Measurements from ENCODE around the gene CMTM4. TPM values are rescaled to one million over a fixed set of nuclear protein-coding genes. Genes with fewer than 3 reads are reported as not detected.
"Not testable (repeated sequence)": the region's sequence is repeated elsewhere in the genome, so short reads cannot be mapped to it uniquely, and the experiment has no call there.

CMTM4 gene
- total RNA-seq, 1 experiment from 2014 or later: 14.3 TPM

DNA sequence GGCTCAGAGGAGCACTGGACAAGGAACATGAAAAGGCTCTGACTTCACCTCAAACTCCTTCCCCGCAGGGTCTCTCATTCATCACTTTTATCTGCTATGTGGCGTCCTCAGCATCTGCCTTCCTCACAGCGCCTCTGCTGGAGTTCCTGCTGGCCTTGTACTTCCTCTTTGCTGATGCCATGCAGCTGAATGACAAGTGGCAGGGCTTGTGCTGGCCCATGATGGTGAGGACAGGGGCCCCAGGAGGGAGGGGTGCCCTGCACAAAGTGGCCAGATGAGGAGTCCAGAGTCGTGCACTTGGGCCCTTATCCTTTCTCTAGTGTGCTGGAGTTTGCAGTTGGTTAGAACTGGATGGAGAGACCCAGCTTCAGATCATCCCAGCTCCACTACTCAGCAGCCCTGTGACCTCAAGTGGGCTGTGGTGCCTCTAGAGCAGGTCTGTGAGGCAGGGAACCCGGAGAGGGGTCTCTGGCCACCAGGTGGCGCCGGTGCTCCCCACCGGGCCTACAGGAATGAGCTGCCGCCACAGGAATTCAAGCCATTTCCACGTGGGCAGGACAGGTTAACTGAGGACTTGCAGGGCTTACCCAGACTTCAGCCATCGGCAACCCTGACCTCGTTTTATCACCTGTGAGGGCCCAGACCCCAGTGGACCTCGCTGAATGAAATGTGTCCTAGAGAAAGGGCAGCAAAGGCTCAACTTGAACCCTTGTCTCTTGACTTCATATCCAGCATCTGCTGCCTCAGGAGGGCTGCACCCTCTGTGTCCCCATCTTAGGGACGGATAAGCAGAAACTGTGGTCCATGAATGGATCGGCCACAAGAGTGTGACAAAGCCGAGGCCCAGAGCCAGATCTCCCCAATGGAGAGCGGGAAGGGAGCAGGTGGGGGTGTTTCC, 88.1 kb downstream of the CMTM4 start:
- DNase-seq (ENCODE audit: low read depth): peak; percentile 81
- in situ Hi-C loops (cut with HindIII; ENCODE audit: low pct_unique_long_range_greater_than_20kb, low sequenced_read_pairs): no loop called here

- DNase-seq (ENCODE audit: low read depth): no peak
- in situ Hi-C loops (cut with HindIII; ENCODE audit: low pct_unique_long_range_greater_than_20kb, low sequenced_read_pairs): no loop called here
Observed at GRCh38 chr16:66605979-66606751, 90.4 kb downstream of the CMTM4 start.

DNA sequence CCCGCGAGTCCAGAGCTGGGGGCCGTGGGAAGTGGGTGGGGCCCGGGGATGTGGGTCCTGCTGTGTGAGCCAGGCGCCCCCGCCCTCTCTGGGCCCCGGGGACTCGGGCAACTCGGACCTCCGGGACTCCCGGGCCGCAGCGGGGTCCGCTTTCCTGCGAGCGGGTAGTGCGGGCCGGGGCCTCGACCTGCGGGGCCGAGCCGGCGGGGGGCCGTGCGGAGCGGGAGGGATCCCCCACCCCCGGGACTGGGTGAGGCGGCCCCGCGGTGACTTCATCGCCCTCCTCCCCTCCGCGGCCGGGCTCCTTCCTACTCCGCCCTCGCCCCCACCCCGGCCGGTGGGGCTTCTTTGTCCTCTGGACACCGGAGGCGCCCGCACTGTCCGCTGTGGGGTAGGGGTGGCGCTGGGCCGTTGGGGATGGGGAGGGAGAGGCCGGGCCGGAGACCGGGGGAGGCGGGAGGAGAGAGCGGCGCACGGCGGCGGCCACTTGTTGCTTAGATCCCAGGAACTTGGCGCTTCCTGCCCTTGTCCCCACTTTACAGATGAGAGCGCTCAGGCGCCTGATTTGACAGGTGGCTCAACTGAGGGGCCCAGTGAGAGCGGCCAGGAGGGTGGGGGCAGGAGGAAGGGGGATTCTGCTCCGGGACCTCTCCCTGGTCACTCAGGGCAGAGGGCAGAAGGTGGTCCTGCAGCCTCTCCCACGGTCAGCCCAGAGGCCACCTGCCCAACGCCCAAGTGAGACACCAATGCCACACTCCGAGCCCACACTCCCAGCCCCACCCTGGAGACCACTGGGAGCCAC, 91.2 kb downstream of the CMTM4 start:
- in situ Hi-C loops (cut with HindIII; ENCODE audit: low pct_unique_long_range_greater_than_20kb, low sequenced_read_pairs): no loop called here
- DNase-seq (ENCODE audit: low read depth): peak; percentile 49

- in situ Hi-C loops (cut with HindIII; ENCODE audit: low pct_unique_long_range_greater_than_20kb, low sequenced_read_pairs): no loop called here
- DNase-seq (ENCODE audit: low read depth): peak; percentile 66
Observed at GRCh38 chr16:66604376-66605176, 92.0 kb downstream of the CMTM4 start, which contains the start of gene CMTM3. Gene CMTM3 (plus strand): TSS chr16:66604704. CDS start chr16:66604806, 102 bp downstream.

- in situ Hi-C loops (cut with HindIII; ENCODE audit: low pct_unique_long_range_greater_than_20kb, low sequenced_read_pairs): no loop called here
- peak; percentile 78 for DNase-seq (ENCODE audit: low read depth)
Observed at GRCh38 chr16:66603537-66604375, 92.8 kb downstream of the CMTM4 start.

DNA sequence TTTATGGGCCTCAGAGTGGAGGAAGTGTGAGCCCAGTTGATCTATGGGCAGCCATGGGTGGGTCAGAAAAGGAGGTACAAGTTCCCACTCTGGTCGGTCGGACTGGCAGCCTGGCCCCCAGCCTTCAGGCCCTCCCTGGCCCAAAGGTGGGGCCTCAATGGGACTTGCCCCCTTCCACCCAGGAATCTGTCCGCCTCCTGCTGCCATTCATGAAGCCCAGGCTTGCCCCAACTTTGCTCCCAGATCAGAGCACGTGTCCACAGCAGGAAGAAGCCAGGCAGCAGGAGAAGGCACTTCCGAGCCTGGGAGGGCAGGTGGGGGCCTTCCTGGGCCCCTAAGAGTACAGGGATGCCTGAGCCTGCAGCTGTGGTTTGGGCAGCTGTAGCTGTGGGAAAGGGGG, 95.1 kb downstream of the CMTM4 start:
- no peak for DNase-seq (ENCODE audit: low read depth)
- in situ Hi-C loops (cut with HindIII; ENCODE audit: low pct_unique_long_range_greater_than_20kb, low sequenced_read_pairs): no loop called here

DNA sequence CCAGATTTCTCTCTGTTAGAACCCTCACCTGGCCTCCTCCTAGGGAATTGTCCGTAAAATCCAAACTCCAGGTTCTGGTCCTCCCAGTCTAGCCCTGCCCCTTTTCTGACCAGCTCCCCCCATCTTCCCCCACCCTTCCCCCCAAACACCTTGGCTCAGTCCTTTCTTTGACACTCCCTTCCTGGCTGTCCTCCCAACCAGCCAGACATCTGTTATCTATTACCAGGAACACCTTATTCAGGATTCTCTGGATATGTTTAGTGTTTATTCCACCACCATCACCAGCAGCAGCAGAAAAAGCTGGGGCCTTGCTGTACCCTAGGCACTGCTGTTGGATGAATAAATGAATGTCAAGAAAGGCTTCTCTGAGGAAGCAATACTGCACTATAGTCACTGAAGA, 96.1 kb downstream of the CMTM4 start:
- DNase-seq (ENCODE audit: low read depth): no peak
- in situ Hi-C loops (cut with HindIII; ENCODE audit: low pct_unique_long_range_greater_than_20kb, low sequenced_read_pairs): no loop called here

- in situ Hi-C loops (cut with HindIII; ENCODE audit: low pct_unique_long_range_greater_than_20kb, low sequenced_read_pairs): no loop called here
- no peak for DNase-seq (ENCODE audit: low read depth)
Observed at GRCh38 chr16:66599726-66600125, 96.8 kb downstream of the CMTM4 start.

DNA sequence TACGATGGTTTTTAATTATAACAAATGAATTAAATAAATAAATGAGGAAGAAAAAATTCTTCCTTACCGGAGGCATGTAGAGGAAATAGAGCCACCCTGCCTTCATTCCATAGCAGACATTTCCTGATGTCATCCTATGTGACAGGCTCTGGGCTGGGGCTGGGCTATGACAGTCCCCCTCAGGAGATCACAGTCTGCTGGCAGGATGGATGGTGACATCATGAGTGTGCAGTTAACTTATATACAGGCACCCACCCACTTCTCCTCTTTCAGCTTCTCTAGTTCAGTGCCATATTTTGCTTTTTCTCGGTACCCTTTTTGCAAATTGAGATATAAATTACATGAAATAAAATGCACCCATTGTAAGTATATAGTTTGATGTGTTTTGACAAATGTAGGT, 98.4 kb downstream of the CMTM4 start:
- in situ Hi-C loops (cut with HindIII; ENCODE audit: low pct_unique_long_range_greater_than_20kb, low sequenced_read_pairs): no loop called here
- no peak for DNase-seq (ENCODE audit: low read depth)

DNA sequence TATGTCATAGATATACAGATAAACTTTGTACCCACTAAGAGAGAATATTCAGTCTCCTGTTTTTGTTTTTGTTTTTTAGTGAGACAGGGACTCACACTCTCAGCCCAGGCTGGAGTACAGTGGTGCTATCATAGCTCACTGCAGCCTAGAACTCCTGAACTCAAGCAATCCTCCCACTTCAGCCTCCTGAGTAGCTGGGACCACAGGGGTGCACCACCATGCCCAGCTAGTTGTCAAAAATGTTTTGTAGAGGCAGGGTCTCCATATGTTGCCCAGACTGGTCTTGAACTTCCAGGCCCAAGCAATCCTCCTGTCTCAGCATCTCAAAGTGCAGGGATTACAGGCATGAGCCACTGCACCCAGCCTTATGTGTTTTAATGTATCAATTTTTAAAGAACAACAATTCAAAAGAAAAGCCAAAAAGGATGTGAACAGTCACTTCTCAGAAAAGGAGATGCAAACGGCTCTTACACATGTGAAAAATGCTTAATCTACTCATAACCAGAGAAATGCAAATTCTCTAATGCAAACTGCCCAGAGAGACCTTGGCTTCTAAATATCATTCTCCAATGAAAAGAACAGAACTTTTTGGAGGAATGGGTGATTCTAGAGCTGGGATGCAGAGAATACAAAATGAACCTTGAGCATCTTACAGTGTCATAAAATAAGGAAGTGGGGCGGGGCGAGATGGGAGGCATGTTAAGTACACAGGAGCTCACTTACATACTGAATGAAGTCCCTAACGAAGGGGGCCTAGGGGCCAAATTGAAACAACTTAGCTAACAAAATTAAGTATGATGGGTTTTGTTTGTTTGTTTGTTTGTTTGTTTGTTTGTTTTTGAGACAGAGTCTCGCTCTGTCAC, 99.3 kb downstream of the CMTM4 start:
- no peak for DNase-seq (ENCODE audit: low read depth)
- in situ Hi-C loops (cut with HindIII; ENCODE audit: low pct_unique_long_range_greater_than_20kb, low sequenced_read_pairs): no loop called here

GRCh38 chr16:66596559-66596958, 100.0 kb downstream of the CMTM4 start:
- DNase-seq (ENCODE audit: low read depth); in situ Hi-C loops (cut with HindIII; ENCODE audit: low pct_unique_long_range_greater_than_20kb, low sequenced_read_pairs): not testable (repeated sequence)

DNA sequence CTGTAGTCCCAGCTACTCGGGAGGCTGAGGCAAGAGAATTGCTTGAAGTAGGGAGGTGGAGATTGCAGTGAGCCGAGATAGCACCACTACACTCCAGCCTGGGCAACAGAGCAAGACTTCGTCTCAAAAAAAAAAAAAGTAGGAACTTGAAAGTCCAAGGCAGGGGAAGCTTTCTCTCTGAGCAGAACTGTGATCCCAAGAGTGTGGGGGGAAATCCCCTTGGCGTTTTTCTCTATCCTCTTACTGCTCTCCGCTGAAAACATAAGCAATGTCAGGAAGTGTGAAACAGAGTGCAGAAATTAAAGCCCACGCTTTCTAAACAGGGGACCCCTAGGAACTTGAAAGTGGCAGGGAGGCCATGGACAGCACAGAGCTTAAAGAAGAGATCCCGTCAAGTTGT, 101.8 kb downstream of the CMTM4 start:
- in situ Hi-C loops (cut with HindIII; ENCODE audit: low pct_unique_long_range_greater_than_20kb, low sequenced_read_pairs): no loop called here
- DNase-seq (ENCODE audit: low read depth): no peak

DNA sequence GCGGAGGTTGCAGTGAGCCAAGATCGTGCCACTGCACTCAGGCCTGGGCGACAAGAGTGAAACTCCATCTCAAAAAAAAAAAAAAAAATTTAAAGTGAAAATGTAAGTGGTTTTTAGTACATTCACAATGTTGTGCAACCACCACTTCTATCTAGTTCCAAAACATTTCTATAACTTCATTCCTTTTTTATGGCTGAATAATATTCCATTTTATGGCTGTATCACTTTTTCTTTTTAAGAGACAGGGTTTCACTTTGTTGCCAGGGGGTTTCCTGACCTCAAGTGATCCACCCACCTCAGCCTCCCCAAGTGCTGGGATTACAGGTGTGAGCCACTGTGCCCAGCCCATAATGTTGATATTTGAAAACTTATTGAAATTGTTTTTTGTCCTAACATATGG, 103.7 kb downstream of the CMTM4 start:
- in situ Hi-C loops (cut with HindIII; ENCODE audit: low pct_unique_long_range_greater_than_20kb, low sequenced_read_pairs): no loop called here
- DNase-seq (ENCODE audit: low read depth): no peak

- in situ Hi-C loops (cut with HindIII; ENCODE audit: low pct_unique_long_range_greater_than_20kb, low sequenced_read_pairs): no loop called here
- no peak for DNase-seq (ENCODE audit: low read depth)
Observed at GRCh38 chr16:66592241-66592640, 104.3 kb downstream of the CMTM4 start.

DNA sequence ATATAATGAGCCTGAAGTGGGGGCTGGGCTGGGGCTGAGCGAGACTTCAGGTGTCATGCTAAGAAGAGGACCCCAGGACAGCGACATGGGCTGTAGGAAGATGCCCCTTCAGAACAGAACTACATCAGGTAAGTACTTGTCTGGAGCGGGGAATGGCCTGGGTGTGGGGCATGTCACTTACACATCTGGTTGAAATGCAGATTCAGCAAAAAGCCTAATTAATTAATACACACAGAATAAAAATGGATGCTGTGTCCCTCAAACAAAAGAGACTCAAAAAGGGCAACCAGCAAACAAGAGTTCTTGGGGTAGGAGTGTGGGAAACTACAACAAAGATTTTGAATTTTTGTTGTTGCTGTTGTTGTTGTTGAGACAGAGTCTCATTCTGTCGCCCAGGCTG, 105.5 kb downstream of the CMTM4 start:
- no peak for DNase-seq (ENCODE audit: low read depth)
- in situ Hi-C loops (cut with HindIII; ENCODE audit: low pct_unique_long_range_greater_than_20kb, low sequenced_read_pairs): no loop called here

- in situ Hi-C loops (cut with HindIII; ENCODE audit: low pct_unique_long_range_greater_than_20kb, low sequenced_read_pairs): no loop called here
- DNase-seq (ENCODE audit: low read depth): no peak
Observed at GRCh38 chr16:66590322-66590721, 106.2 kb downstream of the CMTM4 start.
